Fibroblast of skin of right quadriceps (primary cell): ENCODE data around the gene MOB3B.
A peak's percentile ranks its signal among the peaks of the same experiment; 100 is the strongest.

ENCODE experiments used
- DNase-seq: peaks from one replicate; pipeline ENCODE4 v3.0.0-alpha.2; 2013

MOB3B gene

DNA sequence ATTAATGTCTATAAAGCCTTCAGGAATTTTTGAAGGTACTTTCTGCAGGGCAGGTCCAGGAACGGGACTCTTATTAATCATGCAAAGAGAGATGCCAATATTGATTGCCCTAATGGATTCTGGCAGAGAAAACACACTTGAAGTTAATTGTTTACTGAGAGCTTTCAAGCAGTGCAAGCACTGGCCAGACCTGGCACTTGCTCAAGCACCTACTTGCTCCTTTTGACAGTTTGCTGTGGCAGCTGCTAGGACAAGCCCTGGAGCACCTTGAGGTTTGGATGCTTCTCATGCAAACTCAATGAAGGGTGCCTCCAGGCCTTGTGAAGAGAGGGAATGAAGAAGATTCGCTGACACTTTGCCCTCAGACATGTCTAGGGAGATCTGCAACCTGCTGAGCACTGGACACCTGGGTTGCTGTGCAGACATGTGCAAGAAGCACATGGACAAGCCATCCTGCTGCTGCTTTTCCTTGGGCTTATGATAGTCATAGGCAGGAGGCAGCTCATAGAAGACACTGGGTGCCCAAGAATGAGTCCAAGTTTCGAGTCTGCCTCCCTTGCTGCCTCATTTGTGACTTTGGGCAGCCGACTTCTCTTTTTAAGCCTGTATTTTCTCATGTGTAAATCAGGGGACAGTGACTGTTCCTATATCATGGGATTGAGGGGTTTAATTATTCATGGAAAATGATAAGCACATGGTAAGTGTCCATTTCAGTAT lies 143.8 kb downstream of the MOB3B start:
- DNase-seq, result no peak

DNA sequence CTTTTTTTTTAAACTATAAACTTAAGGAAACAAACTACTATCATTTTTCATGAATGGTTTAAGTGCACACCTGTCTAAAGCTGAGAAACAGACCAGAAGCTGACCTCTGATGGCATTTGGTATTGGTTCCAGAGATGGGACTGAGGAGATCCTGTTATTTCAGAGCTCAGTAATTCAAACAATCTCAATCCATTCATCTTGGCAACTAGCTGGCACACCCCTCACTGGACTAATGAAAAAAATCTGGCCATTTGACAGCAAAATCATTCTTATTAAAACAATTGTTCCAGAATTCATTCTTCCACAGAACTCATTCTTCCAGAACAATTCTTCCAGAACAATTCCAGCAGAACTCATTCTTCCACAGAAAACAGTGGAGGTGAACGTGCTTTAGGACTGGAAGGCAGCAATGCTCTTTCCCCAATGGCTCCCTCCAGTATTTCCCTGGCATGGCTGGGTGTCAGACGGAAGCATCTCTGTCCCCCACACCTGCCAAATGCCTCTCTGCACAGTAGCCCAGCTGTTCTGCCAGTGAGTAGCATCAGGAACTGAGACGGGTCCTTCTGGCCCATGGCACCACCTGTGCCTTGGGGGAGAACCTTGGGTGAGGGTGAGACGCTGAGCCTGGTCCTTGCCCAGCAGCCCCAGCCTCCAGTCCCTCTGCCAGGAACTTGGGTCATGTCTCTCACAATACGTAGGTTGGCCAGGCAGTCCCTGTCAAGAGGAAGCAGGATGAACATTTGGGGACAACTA lies 145.2 kb downstream of the MOB3B start:
- no peak for DNase-seq

DNA sequence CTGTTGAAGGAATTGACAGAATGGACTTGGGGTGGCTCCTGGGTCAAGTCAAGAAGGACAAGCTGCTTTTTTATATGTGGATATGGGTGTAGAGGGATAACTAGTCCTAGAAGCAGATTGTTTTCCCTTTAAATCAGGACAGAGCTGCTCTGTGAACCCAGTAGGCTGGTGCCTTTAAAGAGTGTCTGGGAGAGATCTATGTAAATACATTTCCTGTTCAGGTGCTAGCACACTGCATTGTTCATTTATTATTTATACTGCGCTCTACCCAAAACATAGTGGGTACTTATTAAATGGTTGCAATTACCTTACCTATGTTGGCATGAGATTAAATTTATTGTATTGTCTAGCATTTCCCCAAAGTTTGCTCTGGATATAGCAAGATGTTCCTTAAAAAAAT lies 146.1 kb downstream of the MOB3B start:
- no peak for DNase-seq

DNA sequence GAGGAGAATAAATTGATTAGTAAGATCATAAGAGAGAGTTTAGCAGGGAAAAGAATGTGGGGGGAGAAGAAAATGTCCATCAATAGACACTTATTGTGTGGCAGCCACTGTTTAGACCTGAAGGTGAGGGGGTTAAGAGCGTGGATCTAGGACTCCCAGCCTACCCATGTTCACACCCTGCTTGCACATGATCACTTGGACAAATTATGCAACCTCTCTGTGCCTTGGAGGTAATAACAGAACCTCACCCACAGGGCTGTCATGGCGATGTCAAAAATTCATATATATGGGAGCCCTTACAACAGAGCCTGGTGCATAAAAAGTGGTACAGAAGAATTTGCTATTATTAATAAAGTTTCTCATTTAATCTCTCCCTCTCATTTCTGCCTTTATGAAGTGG lies 146.6 kb downstream of the MOB3B start:
- no peak for DNase-seq

DNA sequence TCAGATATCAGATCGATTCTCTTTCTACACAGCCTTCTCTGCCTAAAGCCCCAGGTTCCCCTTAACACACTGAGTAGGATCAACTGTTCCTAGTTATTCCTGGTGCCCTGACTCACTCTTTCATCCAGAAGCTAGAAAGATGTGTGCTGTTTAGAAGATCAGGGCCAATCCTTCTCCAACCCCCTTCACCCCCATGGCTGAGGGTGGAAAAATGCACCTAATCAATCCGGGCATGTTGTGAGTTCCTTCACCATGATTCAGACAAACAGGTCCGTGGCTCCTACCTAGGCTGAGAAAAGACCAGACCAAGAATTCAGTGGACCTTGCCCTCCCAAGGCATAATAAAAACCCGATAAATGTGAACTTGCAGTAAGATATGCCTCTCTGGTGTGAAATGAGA lies 147.3 kb downstream of the MOB3B start:
- DNase-seq, result no peak

DNA sequence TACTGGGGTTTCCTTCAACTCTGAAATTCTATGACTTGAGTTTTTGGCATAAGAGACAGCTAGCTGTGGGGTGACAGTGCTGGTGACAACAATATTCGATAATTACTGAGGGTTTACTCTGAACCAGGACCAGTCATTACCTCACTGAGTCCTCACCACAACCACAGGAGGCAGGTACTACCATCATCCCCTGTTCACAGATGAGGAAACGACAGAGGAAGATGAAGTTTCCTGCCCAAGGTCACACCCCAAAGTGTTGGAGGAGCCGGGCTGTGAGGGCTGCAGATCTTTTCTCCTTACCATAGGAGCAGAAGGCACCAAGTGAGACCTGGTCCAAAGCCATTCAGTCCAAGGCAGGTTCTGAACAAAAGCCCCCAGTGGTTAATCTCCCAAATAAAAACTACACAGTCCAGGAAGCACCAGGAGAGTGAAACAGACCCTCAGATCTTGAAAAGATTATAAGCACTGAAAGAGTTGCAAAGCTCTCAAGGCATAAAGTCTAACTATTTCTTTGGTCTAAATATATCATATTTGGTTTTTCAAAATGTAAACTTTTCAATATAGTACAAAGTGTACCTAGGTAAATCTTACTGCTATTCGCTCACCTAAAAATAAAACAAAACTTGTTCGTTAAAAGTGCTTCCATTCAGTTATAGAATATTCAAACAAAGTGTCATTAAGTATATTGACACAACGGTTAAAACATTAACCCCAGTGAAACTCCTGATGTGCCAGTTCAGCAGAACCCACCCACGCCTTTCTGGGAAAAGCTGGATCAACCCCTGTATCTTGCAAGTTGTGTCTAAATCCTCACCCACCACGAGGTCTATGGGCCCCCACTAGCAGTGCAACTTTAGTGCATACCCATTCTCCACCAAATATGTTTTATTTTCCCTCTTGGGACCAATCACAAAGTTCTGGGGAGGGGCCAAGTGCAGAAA lies 150.0 kb downstream of the MOB3B start:
- DNase-seq, result no peak

DNA sequence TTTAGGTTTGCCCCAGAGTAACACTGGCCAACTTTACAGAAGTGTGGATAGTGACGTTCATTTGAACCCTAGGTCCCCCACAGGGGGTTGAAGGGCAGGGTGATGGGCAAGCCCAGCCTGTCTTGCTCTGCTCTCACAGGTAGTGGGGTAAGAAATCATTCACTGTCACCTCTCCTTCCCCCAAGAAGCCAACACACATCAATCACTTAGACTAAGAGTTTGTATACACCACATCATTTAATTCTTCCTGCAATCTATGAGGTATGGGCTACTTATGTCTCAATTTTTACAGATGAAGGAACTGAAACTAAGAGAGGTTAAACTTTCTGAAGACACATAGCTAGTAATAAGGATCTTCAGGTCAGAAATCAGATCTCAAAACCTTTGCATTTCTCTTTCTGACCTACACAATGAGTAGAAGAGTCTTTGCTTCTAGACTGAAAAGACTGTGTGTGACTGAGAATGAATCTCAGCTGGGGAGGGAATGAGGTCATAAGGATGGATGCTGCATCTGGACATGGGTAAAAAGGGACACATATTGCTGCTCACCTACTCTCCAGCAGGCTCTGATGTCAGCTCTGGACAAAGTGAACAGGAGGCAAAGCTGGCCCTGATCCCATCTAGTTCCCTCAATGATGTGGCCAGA lies 151.7 kb downstream of the MOB3B start:
- no peak for DNase-seq

DNA sequence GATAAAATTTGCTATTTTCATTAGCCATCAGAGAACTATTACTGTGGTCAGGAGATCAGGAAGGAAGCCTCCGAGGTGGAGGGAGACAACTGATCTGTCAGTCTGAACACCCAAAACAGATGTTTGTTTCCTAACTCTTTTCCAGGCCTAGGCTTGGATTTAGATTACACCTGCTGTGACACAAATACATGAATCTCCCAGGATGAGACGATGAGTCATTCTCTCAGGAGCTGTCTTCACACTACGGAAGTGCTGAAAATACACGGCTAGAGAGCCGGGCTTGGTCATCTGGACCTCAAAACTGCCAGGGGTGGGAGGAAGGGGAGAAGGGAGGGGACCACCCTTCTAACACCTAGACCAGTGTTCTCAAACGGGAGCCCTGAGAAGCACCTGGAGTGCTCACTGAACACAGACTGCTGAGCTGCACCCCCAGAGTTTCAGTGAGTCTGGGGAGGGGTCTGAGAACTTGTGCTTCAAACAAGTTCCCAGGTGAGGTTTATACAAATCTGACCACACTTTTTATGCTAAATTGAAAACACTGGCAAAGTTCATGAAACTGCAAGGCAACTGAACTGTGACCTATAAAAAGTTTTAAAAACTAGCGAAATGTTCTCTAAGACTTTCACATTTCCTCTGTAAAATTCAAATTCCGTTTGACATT lies 152.3 kb downstream of the MOB3B start:
- DNase-seq, result no peak

DNA sequence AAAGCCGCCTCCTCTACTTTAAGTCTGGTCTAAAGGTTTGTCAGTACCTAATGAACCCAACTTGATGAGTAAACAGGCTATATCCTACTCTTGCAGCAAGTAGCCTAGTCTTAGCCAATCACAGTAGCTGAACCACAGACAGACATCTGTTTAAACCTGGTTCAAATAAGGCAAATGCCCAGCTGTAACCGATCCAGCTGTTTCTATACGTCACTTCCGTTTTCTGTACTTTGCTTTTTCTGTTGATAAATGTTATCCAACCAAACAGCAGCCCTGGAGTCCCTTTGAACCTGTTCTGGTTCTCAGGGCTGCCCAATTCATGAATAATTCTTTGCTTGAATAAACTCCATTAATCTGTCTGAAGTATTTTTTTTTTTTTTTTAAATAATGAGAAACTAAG lies 155.8 kb downstream of the MOB3B start:
- DNase-seq, result no peak

DNA sequence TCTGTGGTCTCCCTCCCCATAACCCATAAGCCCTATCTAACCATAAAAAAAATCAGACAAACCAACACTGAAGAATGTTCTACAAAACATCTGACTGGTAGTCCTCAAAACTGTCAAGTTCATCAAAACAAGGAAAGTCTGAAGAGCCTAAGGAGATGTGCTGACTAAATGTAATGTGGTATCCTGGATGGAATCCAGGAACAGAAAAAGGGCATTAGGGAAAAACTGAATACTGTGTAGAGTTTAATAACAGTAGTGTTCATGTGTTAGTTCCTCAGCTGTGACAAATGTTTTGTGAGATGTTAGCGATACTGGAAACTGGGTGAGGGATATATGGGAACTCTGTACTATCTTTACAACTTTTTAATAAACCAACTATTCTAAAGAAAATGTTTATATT lies 157.0 kb downstream of the MOB3B start:
- no peak for DNase-seq

DNA sequence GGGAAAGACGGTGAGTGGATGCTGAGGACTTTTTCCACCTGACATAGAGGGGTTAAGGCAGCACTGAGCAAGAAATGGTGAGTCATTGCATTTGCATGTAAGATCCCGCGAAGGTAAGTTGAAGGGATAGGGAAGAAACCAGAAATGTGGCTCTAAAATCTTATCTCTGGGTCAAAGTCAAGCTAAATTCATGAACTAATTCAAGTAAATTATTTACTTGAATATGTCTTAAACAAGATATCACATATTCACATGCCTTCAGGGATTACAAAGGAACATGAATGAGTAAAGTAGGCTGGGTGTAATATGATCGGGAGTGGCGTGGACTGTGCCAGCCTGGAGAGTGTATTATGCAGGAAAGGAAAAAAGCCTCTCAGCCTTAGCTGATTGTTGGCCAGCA lies 158.2 kb downstream of the MOB3B start:
- DNase-seq, result no peak

DNA sequence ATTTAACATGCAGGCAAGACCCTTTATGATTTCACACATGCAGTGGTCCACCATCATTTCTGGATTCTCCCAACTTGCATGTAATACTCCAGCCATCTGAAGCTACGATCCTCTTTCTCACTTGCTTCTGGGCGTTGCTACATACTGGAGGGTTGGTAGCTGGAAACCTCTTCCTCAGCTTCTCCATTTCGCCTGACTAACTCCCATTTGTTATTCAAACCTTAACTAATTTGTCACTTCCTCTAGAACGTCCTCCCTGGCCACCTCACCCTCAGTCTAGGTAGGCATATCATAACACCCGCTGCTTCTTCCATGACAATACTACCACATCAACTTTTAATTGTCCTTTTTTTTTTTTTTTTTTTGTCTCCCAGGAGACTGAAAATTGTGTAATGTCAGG lies 160.0 kb downstream of the MOB3B start:
- no peak for DNase-seq

DNA sequence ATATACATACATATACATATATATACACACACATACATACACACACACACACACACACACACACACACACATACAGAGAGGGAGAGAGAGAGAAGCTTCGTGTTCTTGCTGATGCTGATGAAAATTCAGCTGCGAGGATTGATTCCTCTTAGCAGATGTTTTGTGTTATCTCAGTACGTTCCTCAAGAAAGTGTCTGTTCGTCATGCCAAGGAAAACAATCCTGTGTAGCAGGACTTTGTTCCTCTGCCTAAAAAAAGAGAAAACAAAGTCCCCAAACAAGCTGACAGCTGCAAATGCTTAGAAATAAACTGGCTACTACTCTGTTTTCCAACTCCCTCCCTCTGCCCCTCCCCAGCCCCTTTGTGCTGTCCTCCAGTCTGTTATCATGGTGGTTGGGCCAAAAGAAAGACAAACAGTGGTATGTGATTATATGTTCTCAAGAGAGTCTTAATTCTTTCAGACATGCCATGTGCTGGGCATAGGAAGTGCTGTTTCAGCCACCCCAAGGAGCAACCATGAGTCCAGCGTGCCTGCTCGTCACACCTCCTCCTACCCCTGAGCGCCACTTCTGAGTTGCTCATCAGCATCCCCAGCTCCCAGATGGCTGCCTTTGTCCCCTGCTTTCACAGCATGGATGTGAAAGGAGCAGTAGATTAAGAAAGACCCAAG lies 161.2 kb downstream of the MOB3B start:
- peak; percentile 53 for DNase-seq

DNA sequence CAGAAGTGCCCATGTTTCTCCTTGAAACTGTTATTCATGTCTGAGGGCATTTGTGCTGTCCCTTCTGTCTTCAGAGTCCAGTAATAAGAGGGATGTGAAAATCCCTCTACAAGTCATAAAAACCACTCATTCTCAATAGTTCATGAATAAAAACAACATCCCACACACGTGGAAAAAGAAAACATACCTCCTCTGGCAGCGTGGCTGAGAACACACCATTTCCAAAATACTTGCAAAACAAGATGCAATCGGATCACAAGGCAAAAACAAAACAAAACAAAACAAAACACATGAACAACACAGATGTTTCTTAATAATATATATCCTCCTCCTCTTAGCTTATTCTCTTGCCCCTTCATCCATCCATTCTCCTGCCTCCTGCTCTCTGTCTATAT lies 161.7 kb downstream of the MOB3B start:
- DNase-seq, result no peak

DNA sequence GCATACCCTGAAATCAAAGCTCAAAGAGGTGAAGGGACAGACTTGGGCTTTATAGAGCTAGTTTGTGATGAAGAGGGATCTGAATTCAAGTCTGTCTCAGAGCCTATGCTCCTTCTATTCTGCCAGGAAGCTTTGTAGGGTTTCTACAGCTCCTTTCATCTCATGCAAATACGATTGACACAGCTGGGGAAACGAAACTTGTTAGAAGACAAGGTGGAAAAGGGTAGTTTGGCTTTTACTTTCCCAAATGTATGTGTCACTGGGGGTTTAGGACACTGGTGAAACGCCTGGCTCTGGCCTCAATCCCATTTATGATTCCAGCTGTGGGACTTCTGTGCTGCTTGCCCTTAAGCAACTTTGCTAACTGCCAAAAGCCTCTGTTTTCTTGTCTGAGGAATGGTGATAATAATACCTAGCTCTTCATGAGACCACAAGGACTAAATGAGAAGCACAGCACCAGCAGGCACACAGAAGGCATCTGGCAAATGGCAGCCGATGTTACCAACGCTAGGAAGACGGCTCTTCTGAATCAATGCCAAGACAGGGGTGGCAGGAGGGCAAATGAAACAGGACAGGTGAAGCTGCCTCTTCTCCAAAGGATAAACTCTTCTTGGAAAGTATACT lies 162.3 kb downstream of the MOB3B start:
- no peak for DNase-seq

DNA sequence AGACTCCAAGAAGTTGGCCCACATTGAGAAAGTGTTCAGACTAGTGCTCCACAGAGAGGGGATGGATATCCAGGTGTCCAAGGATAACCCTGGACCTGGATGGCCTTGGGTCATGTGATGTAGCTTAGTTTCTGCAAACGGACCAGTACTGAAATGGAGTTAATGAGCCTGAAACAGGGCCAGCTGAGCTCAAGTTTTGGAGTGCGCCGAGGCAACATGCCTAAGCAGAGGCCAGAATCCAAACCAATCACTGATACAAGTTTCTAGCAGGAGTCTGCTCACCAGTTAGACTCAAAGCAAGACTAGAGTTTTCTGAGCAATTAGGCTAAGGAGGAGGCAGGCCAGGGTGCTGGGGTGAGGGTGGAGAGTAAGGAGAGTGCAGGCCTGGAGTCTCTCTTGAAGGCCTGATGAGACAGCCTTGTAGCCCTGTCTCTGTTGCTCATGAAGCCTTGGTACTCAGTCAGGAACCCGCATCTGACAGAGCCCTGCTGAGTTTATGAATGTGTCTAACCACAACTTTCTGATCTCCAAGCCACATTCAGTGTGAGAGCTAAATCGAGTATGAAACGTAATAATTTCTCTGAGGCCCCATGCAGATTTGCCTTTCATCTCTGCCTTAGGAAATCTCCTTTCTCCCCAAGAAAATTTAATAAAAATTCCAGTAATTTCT lies 163.8 kb downstream of the MOB3B start:
- DNase-seq, result peak; percentile 72

DNA sequence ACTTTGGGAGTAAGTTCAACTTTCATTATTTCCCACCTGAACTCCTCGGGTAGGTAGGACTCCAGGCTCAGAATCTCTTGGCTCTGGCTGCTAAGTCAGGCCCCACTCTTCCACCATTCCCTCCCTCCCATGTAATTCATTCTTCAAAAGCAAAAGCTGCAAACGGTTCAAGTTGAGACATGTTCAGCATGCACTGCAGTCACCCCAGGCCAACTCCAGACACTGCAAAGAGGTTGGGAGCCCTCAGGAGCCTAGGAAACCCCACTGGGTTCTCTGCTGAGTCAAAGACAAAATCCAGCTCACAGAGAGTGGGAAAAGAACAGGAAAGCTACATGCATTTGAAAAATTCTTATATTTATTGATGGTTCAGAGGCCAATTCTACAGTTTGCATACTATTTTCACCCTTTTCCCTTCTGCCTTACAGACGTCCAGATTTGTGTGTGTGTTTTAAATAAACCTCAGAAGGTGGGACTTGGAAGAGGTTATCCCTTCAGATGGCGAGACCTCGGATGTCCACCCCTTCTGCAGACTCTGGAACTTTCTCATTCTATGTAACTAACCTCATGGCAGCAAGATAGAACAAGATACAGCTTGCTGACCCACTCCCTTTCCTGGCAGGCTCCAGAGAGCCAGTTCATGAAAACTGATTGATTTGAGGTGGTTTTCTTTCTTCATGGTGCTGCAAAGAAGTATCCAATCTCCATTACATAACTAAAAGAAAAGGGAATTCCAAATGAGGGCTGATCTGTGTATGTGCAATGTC lies 167.0 kb downstream of the MOB3B start:
- DNase-seq, result no peak

DNA sequence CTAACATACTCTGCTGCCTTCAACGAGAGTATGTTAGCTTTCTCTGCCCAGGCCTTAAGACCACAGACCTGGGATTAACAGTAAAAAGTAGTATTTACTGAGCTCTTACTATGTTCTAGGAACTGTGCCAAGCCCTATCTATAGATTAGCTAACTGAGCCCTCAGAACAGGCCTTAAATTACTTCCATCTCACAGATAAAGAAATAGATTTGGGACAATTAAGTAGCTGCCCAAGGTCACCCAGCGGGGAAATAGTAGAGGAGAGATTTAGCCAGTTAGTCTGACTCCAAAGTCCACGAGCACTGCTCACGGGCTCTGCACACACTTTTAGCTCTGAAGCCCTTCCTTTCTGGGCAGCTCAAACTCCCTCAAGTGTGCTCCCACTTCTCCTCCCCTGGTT lies 168.1 kb downstream of the MOB3B start:
- DNase-seq, result no peak

DNA sequence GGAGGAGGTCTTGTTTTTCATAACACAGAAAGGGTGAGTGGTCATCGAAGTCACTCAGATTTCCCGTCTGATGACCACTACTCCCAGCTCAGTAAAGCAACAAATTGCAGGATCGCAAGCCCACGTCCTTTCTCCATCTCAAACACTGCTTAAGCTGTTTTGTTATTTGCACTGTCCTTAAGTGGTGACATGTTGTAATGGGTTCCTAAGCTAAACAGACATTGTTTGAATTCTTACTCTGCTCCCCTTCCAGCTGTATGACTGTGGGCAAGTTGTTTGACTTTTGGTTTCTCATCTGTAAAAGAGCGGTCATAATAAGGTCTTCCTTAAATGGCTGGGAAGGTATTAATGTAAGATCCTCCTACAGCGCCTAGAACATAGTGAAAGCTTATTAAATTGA lies 169.9 kb downstream of the MOB3B start:
- no peak for DNase-seq

DNA sequence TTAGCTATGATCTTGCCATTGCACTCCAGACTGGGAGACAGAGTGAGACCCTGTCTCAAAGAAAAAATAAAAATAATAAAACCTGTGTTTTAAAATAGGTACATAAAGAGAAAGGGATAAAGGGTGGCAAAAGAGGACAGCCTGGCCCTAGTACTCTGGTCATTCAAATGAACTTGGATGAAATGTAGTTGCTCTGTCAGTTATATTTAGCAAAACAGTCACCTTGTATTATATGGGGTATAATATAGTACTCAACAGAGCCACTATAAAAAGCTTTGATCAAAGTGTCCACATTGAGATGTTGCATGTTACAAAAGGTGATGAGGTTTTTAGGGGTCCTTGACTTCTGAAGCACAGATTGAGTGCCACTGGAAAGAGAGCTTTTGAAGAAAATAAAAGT lies 171.6 kb downstream of the MOB3B start:
- DNase-seq, result no peak
